GM21717 (cell line): ENCODE results near the gene ABLIM2.
"Not testable (repeated sequence)": the region's sequence is repeated elsewhere in the genome, so short reads cannot be mapped to it uniquely, and the experiment has no call there.

Experiments used
- ATAC-seq: cut with Tn5 transposase; IDR thresholded peaks from one replicate; pipeline ENCODE4 v1.9.1; 2021; ENCODE audit warnings: mild to moderate bottlenecking, moderate library complexity; ENCODE audit not compliant: unreplicated experiment

The ABLIM2 gene

GRCh38 chr4:7922466-7922865 is 236.1 kb downstream of the ABLIM2 start:
- ATAC-seq = no peak

GRCh38 chr4:7918981-7919380 is 239.6 kb downstream of the ABLIM2 start:
- ATAC-seq = no peak

- ATAC-seq = not testable (repeated sequence)
Measured at GRCh38 chr4:7918187-7918586, 240.4 kb downstream of the ABLIM2 start.

- no peak for ATAC-seq
Measured at GRCh38 chr4:7917669-7918068, 240.9 kb downstream of the ABLIM2 start.

- no peak for ATAC-seq
Measured at GRCh38 chr4:7915875-7916242, 242.8 kb downstream of the ABLIM2 start.
